Measurements from ENCODE around the gene DKKL1.

Gene DKKL1

DNA sequence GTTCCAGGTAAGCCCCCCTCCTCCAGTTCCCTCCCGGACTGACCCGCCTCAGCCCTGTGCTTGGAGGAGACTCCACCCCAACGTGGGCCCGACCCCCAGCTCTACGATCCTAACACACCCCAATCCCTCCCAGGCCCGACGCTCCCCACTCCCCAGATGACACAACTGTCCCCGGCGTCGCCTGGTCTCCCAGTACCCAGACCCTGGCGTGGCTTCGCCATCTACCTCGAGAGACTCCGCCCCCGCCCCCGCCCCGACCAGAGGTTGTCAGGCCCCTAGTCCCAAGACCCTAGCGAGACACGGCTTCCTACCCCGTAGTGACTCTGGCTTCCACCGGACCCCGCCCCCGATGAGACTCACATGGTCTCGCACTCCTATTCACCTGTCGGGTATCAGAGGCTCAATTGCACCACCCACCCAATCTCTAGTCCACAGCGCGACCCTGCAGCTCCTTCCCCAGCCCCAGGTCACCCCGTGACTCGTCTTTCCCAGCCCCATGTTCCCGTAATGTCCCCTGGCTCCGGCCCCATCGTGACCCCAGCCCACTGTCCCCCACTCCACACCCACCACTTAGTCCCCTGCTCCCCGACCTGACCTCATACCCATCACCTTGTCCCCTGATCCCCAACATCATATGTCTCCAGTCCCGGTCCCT, 25.5 kb upstream of the DKKL1 start:
- DNase-seq (ENCODE audit: low read depth, low spot score) = no peak

- DNase-seq (ENCODE audit: low read depth, low spot score) = peak; percentile 80
Measured at GRCh38 chr19:49338691-49339300, 24.9 kb upstream of the DKKL1 start.

- DNase-seq (ENCODE audit: low read depth, low spot score) = peak; percentile 95
Measured at GRCh38 chr19:49339301-49340068, 24.2 kb upstream of the DKKL1 start.

- DNase-seq (ENCODE audit: low read depth, low spot score) = peak; percentile 26
Measured at GRCh38 chr19:49340069-49340864, 23.4 kb upstream of the DKKL1 start.

- DNase-seq (ENCODE audit: low read depth, low spot score) = no peak
Measured at GRCh38 chr19:49340865-49341718, 22.6 kb upstream of the DKKL1 start.

- DNase-seq (ENCODE audit: low read depth, low spot score) = no peak
Measured at GRCh38 chr19:49342291-49342721, 21.4 kb upstream of the DKKL1 start.

- DNase-seq (ENCODE audit: low read depth, low spot score) = no peak
Measured at GRCh38 chr19:49343123-49343522, 20.6 kb upstream of the DKKL1 start.

- no peak for DNase-seq (ENCODE audit: low read depth, low spot score)
Measured at GRCh38 chr19:49344505-49345423, 18.9 kb upstream of the DKKL1 start.

DNA sequence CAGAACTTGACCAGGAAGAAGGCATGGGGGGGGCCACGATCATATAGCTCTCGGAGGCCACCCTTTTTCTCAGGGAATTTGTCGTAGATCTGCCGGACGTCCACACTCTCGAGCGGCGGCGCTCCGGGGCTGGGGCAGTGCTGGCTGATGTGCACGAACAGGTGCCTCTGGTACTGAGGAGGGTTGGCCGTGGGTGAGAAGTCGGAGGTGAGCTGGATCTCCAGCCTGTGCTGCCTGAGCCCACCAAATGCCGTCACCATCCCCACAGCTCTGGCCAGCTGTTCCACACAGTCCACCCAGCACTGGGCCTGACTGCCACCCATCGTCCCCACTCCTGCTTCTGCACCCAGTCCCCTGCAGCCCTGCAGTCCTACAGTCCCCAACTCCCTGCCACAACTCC, 16.5 kb upstream of the DKKL1 start:
- no peak for DNase-seq (ENCODE audit: low read depth, low spot score)

DNA sequence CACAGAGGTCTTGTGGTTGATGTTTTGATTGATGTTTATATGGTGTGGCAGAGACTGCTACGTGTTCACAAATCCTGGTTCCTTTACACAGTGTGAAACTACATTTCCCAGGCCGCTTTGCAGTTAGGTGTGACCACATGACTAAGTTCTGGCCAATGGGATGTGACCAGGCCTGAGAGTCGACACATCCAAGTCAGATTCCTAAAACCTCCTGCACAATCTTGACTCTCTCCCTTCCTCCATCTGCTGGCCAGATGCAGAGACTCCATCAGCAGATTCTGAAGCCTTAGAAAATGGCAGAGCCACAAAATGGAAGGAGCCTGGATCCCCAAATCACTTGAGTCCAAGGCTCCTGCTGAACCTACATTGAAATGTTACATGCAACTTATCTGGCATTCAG, 15.8 kb upstream of the DKKL1 start:
- DNase-seq (ENCODE audit: low read depth, low spot score) = peak; percentile 51

GRCh38 chr19:49348305-49349189, 15.1 kb upstream of the DKKL1 start:
- DNase-seq (ENCODE audit: low read depth, low spot score) = no peak

DNA sequence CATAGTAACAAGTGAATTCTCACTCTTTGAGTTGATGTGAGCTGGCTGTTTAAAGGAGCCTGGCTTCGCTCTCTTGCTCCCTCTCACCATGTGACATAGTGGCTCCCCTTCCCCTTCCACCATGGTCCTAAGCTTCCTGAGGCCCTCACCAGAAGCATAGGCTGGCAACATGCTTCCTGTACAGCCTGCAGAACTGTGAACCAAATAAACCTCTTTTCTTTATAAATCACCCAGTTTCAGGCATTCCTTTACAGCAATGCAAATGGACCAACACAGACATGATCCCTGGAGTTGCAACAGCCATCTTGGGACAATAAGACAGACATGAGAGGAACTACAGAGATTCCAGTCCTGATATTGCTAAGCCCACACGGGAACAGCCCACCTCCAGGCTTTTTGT, 14.1 kb upstream of the DKKL1 start:
- no peak for DNase-seq (ENCODE audit: low read depth, low spot score)

DNA sequence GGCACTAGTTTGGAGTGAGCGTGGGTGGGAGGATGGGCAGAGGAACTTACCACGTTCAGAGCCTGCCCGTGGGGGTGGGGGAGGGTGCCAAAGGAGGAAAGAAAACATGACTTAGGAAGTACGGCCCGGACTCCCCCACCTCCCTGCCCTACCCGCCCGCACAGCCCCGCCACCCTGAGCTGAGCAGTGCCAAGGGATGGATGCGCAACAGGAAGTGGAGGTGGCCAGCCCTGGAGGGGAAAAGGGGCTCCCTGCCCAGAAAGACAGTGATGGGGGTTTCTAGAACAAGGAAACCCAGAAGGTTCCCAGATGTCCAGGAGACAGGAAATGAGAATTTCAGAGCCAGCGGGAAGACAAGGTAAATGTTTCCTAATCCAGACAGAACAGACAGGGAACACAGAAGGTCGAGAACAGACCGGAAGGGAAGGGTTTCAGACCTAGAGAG, 7.7 kb upstream of the DKKL1 start:
- no peak for DNase-seq (ENCODE audit: low read depth, low spot score)

GRCh38 chr19:49356382-49356781, 7.3 kb upstream of the DKKL1 start:
- no peak for DNase-seq (ENCODE audit: low read depth, low spot score)

DNA sequence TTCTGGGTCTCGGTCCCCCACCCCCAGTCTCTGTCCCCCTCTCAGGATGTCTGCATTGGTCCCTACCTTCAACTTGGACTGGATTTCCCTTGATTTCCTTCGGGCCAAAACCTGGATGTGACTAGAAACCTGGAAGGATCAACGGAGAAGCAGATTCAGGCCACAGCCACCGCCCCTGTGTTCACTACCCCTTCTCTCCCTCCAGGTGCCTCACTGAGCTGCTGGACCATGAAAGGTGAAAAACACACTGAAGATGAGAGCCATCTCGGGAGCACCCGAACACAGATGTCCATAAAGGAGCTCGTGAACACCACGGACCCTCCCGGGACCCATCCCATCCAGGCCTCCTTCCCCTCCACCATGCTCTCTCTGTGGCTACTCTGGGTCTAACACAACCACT, 6.5 kb upstream of the DKKL1 start:
- no peak for DNase-seq (ENCODE audit: low read depth, low spot score)

DNA sequence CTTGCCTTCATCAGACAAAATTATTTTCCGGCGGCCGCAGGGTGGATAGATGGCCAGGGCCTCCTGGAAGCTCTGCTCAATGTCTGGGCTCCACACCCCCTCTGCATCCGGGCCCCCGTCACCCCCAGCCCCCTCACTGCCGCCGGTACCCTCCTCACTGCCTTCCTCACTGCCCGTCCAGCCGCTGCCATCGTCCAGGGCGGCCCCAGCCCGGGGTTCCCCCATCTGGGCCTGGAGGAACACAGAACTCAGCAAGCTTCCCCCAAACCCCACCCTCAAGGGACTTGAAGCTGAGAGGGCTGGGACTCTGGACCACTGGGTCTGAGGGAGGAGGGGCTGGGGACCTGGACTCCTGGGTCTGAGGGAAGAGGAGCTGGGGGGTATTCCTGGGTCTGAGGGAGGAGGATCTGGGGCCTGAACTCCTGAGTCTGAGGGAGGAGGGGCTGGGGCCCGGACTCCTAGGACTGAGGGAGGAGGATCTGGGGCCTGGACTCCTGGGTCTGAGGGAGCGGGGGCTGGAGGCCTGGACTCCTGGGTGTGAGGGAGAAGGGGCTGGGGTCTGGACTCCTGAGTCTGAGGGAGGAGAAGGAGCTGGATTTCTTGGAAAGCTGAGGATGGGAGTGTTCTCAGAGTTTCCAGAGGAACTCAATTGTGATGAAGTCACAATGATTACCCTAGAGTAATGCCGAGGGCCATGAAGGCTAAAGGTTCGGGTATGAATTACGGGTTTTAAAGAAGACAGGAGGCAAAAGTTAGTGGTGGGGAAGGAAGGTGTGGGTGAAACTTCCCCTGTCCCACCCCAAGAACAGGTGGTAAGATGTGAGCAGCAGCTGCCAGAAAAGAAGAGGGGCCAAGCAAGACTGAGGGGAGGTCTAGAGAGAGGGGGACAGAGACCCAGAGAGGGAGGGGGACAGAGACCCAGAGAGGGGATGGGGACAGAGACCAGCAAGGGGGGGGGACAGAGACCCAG, 3.5 kb upstream of the DKKL1 start:
- no peak for DNase-seq (ENCODE audit: low read depth, low spot score)

- peak; percentile 96 for DNase-seq (ENCODE audit: low read depth, low spot score)
Measured at GRCh38 chr19:49361438-49362047, 2.1 kb upstream of the DKKL1 start.
